Esophagus muscularis mucosa (tissue), 3 donors: ENCODE results near the gene ZNF10.

Experiments used
- CTCF ChIP-seq, 3 experiments: fragments of 200-600 bp in 2 of 3; fragments of 450-650 bp in 1 of 3; sonication (generic) in 2 of 3; IDR thresholded peaks; one replicate each; pipeline ENCODE4 v1.5.1; 2017 to 2019; ENCODE audit warnings: antibody characterized with exemption in 3 of 3, mild to moderate bottlenecking in 2 of 3, moderate library complexity in 1 of 3
- POLR2A ChIP-seq: fragments of 450-650 bp; IDR thresholded peaks from one replicate; pipeline ENCODE4 v1.6.1; 2017; ENCODE audit warnings: antibody characterized with exemption, moderate library complexity, mild to moderate bottlenecking, low read depth
- POLR2AphosphoS5 ChIP-seq, 2 donors: sonication (generic); formaldehyde crosslinking; IDR thresholded peaks; one replicate each; pipeline ENCODE4 v1.6.1; 2017; ENCODE audit warnings: antibody characterized with exemption in 2 of 2

DNA sequence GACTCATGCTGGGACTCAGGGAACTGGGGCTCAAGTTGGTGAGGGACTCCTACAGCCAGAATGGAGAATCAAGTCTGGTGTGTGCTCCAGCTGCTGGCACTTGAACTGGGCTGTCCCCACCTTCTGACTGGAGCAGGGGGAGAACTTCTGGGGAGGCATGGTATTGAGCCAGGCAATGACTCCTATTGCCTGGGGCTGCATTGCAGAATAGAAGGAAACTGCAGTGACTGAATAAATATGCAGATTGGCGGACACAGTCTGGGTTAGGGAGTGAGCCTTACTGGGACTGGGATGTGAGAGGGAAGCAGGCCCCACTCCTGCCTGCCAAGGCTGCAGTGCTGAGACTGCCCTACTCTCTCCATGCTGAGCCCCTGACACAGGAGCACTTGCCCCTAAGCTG is 42.1 kb downstream of the ZNF10 start:
- no peak for TF ChIP-seq POLR2A
- TF ChIP-seq CTCF (IDR thresholded peaks at IDR 0.05), result no peak
- TF ChIP-seq POLR2AphosphoS5 (IDR thresholded peaks at IDR 0.05), result no peak
